Measurements from ENCODE around the gene UBE2V1. TPM values are rescaled to one million over a fixed set of nuclear protein-coding genes. Genes with fewer than 3 reads are reported as not detected.

The UBE2V1 gene
- total RNA-seq, 1 experiment from 2014 or later, result 203 TPM

GRCh38 chr20:50062006-50062838, 50.7 kb downstream of the UBE2V1 start:
- Histone ChIP-seq H3K4me1 (ENCODE audit: insufficient read depth, low read length, poor library complexity, severe bottlenecking) (no peaks in the 10 kb centered on the region), H3K27me3 (replicated peaks; ENCODE audit: insufficient read depth, low read depth, low read length, poor library complexity) (no peaks in the 10 kb centered on the region), H3K36me3 (ENCODE audit: insufficient read depth, low read length, poor library complexity, severe bottlenecking) (no peaks in the 10 kb centered on the region), H3K9me3 (ENCODE audit: low read depth, low read length, poor library complexity, severe bottlenecking) (no peaks in the 10 kb centered on the region), H3K27ac (ENCODE audit: low read depth, low read length, poor library complexity, severe bottlenecking) (no peak overlapping the region), H3K4me3 (ENCODE audit: low read depth, low read length, poor library complexity, severe bottlenecking) (no peak overlapping the region)
- intact Hi-C loops (cut with micrococcal nuclease; ENCODE audit: unreplicated experiment), result no loop called here
- no peak for DNase-seq (ENCODE audit: low spot score)
- no TSS peak for BruUV-seq (replicated peaks)
- ChIA-PET CTCF (no interaction called here), POLR2A (ENCODE audit: low non-redundant PET) (interaction anchor here (0.6 kb wide), 1 partner anchor 7 kb away, joined by 3 read pairs; no protein-coding TSS in a partner anchor)
- TF ChIP-seq CTCF (conservative IDR thresholded peaks at IDR 0.05; ENCODE audit: low read depth, low read length), result no peak
- no peak for TF ChIP-seq EZH2 (IDR thresholded peaks at IDR 0.05; ENCODE audit: borderline replicate concordance, low read depth, low read length, poor library complexity, severe bottlenecking)

GRCh38 chr20:50061151-50062005, 51.6 kb downstream of the UBE2V1 start:
- intact Hi-C loops (cut with micrococcal nuclease; ENCODE audit: unreplicated experiment), result no loop called here
- H3K27me3 ChIP-seq (replicated peaks; ENCODE audit: insufficient read depth, low read depth, low read length, poor library complexity), result no peaks in the 10 kb centered on the region
- no peak overlapping the region for H3K4me3 ChIP-seq (ENCODE audit: low read depth, low read length, poor library complexity, severe bottlenecking)
- BruUV-seq (replicated peaks), result no TSS peak
- H3K4me1 ChIP-seq (ENCODE audit: insufficient read depth, low read length, poor library complexity, severe bottlenecking), result no peaks in the 10 kb centered on the region
- H3K36me3 ChIP-seq (ENCODE audit: insufficient read depth, low read length, poor library complexity, severe bottlenecking), result no peaks in the 10 kb centered on the region
- ChIA-PET CTCF (interaction anchor here (0.5 to 1.4 kb wide), 2 partner anchors 10 to 117 kb away, joined by 4 to 7 read pairs; no protein-coding TSS in a partner anchor), POLR2A (ENCODE audit: low non-redundant PET) (interaction anchor here (0.6 kb wide), 1 partner anchor 8 kb away, joined by 3 read pairs; no protein-coding TSS in a partner anchor)
- TF ChIP-seq EZH2 (IDR thresholded peaks at IDR 0.05; ENCODE audit: borderline replicate concordance, low read depth, low read length, poor library complexity, severe bottlenecking) (no peak), CTCF (conservative IDR thresholded peaks at IDR 0.05; ENCODE audit: low read depth, low read length) (no peak)
- no peak overlapping the region for H3K27ac ChIP-seq (ENCODE audit: low read depth, low read length, poor library complexity, severe bottlenecking)
- H3K9me3 ChIP-seq (ENCODE audit: low read depth, low read length, poor library complexity, severe bottlenecking), result no peaks in the 10 kb centered on the region
- DNase-seq (ENCODE audit: low spot score), result no peak

GRCh38 chr20:50058662-50059402, 54.1 kb downstream of the UBE2V1 start:
- Histone ChIP-seq H3K27ac (ENCODE audit: low read depth, low read length, poor library complexity, severe bottlenecking) (no peak overlapping the region), H3K36me3 (ENCODE audit: insufficient read depth, low read length, poor library complexity, severe bottlenecking) (no peaks in the 10 kb centered on the region), H3K27me3 (replicated peaks; ENCODE audit: insufficient read depth, low read depth, low read length, poor library complexity) (no peaks in the 10 kb centered on the region), H3K4me3 (ENCODE audit: low read depth, low read length, poor library complexity, severe bottlenecking) (no peak overlapping the region), H3K4me1 (ENCODE audit: insufficient read depth, low read length, poor library complexity, severe bottlenecking) (peaks cover 3% of the 10 kb centered on the region), H3K9me3 (ENCODE audit: low read depth, low read length, poor library complexity, severe bottlenecking) (no peaks in the 10 kb centered on the region)
- BruUV-seq (replicated peaks), result no TSS peak
- TF ChIP-seq EZH2 (IDR thresholded peaks at IDR 0.05; ENCODE audit: borderline replicate concordance, low read depth, low read length, poor library complexity, severe bottlenecking), result no peak
- TF ChIP-seq CTCF (conservative IDR thresholded peaks at IDR 0.05; ENCODE audit: low read depth, low read length), result no peak
- no peak for DNase-seq (ENCODE audit: low spot score)
- ChIA-PET POLR2A (ENCODE audit: low non-redundant PET) (no interaction called here), CTCF (interaction anchor here (1.0 kb wide), 1 partner anchor 12 kb away, joined by 3 read pairs; no protein-coding TSS in a partner anchor)
- intact Hi-C loops (cut with micrococcal nuclease; ENCODE audit: unreplicated experiment), result no loop called here
